Measurements from ENCODE around the gene PLIN4. TPM values are rescaled to one million over a fixed set of nuclear protein-coding genes. Genes with fewer than 3 reads are reported as not detected.

The PLIN4 gene
- total RNA-seq, 1 experiment from 2014 or later, result 2.3 TPM

DNA sequence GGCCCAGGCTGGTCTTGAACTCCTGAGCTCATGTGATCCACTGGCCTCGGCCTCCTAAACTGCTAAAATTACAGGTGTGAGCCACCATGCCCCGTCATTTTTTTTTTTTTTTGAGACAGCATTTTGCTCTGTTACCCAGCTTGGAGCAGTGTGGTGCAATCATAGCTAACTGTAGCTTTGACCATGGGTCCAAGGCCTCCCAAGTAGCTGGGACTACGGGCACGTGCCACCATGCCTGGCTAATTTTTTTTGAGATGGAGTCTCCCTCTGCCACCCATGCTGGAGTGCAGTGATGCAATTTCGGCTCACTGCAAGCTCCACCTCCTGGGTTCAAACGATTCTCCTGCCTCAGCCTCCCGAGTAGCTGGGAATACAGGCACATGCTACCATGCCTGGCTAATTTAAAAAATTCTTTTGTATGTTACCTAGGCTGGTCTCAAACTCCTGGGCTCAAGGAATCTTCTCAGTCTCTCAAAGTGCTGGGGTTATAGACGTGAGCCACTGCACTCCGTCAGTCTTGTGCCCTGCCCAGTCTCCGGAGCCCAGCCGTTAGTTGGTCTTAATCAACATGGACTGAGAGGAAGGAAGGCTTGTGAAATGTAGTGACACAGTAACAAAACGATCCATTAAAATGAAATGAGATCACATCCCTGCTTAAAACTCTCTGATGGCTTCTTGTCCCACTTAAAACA is 23.0 kb upstream of the PLIN4 start:
- TF ChIP-seq REST (IDR thresholded peaks at IDR 0.05; ENCODE audit: low read depth) (no peak), SP1 (IDR thresholded peaks at IDR 0.05; ENCODE audit: low read depth) (no peak), YY1 (IDR thresholded peaks at IDR 0.05; ENCODE audit: extremely low read depth, insufficient replicate concordance, low read depth, low read length) (no peak), ZFX (IDR thresholded peaks at IDR 0.05) (no peak), EGR1 (IDR thresholded peaks at IDR 0.05; ENCODE audit: low read depth) (no peak), MAX (IDR thresholded peaks at IDR 0.05) (no peak), POLR2AphosphoS5 (IDR thresholded peaks at IDR 0.05; ENCODE audit: low read depth, low read length) (no peak), EZH2 (IDR thresholded peaks at IDR 0.05) (no peak), FOSL1 (IDR thresholded peaks at IDR 0.05; ENCODE audit: low read depth) (no peak), TCF7L2 (IDR thresholded peaks at IDR 0.05; ENCODE audit: borderline replicate concordance, extremely low read depth, insufficient read depth, insufficient read length) (no peak), JUND (IDR thresholded peaks at IDR 0.05) (no peak), CEBPB (IDR thresholded peaks at IDR 0.05; ENCODE audit: low read depth) (no peak)
- TF ChIP-seq, protein P1, sequence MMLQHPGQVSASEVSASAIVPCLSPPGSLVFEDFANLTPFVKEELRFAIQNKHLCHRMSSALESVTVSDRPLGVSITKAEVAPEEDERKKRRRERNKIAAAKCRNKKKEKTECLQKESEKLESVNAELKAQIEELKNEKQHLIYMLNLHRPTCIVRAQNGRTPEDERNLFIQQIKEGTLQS (IDR thresholded peaks at IDR 0.05), result no peak
- CTCF ChIA-PET, result no interaction called here
- Histone ChIP-seq H3K36me3 (ENCODE audit: control insufficient read depth in 1 of 2, insufficient read depth in 2 of 2, low read length in 2 of 2) (no peaks in the 10 kb centered on the region), H2AFZ (ENCODE audit: low read depth, low read length, poor library complexity, severe bottlenecking) (no peak overlapping the region), H3K79me2 (ENCODE audit: insufficient read depth, low read length) (no peaks in the 10 kb centered on the region), H3K4me1 (ENCODE audit: control insufficient read depth in 1 of 2, insufficient read depth in 2 of 2, low read length in 2 of 2) (peaks cover 10 to 20% of the 10 kb centered on the region in 2 experiments; a peak in 3 of 4 replicates), H3K27ac (ENCODE audit: low read depth, low read length) (no peak overlapping the region), H3K27me3 (ENCODE audit: insufficient read depth, low read length) (no peaks in the 10 kb centered on the region), H3K4me3 (replicated peaks in 1 of 2; ENCODE audit: low read depth in 1 of 2, low read length in 2 of 2) (no peak overlapping the region), H3K9ac (ENCODE audit: low read length) (no peak overlapping the region), H3K4me2 (ENCODE audit: low read length) (no peak overlapping the region), H3K9me2 (ENCODE audit: insufficient read depth) (no peaks in the 10 kb centered on the region), H3K9me3 (ENCODE audit: control insufficient read depth in 1 of 2, insufficient read depth in 1 of 2, low read depth in 1 of 2, low read length in 2 of 2) (no peaks in the 10 kb centered on the region), H4K20me1 (ENCODE audit: insufficient read depth) (no peaks in the 10 kb centered on the region)
- RAD21 ChIA-PET (ENCODE audit: low non-redundant PET in 1 of 2, low total read pairs in 2 of 2, uncharacterized antibody in 2 of 2, unreplicated experiment in 2 of 2), result no interaction called here
- intact Hi-C loops (cut with micrococcal nuclease), result no loop called here
- DNase-seq (ENCODE audit: low read depth, low spot score) (no peak), ATAC-seq (no peak)
- BruUV-seq (replicated peaks), result no TSS peak
- POLR2A ChIA-PET, result no interaction called here
